ENCODE data around the gene MYO16.

DNA sequence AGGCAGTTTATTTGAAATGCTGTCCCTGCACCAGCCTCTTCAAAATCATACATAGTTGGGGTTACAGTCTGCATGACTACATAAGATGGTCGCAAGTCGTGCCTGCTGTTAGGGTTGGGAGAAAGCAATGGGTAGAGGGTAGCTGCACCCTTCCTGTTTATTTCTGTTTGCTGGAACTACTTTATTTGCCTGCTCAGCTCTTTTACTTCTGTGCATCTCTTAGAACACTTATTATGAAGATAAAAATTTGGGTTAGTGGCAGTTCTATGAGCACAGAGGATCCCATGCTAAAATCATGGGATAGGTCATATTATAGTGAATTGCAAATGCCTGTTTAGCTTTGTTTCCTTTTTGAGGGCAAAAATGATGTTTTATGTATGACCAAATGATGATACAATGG is 160.1 kb downstream of the MYO16 start:
- TF ChIP-seq POLR2A (IDR thresholded peaks at IDR 0.05) = no peak
- TF ChIP-seq, protein P1, sequence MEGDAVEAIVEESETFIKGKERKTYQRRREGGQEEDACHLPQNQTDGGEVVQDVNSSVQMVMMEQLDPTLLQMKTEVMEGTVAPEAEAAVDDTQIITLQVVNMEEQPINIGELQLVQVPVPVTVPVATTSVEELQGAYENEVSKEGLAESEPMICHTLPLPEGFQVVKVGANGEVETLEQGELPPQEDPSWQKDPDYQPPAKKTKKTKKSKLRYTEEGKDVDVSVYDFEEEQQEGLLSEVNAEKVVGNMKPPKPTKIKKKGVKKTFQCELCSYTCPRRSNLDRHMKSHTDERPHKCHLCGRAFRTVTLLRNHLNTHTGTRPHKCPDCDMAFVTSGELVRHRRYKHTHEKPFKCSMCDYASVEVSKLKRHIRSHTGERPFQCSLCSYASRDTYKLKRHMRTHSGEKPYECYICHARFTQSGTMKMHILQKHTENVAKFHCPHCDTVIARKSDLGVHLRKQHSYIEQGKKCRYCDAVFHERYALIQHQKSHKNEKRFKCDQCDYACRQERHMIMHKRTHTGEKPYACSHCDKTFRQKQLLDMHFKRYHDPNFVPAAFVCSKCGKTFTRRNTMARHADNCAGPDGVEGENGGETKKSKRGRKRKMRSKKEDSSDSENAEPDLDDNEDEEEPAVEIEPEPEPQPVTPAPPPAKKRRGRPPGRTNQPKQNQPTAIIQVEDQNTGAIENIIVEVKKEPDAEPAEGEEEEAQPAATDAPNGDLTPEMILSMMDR (IDR thresholded peaks at IDR 0.05) = no peak
